HG03565 (cell line): ENCODE data around the gene PLA2G2F.
"Not testable (repeated sequence)": the region's sequence is repeated elsewhere in the genome, so short reads cannot be mapped to it uniquely, and the experiment has no call there.

ENCODE experiments used
- ATAC-seq: cut with Tn5 transposase; IDR thresholded peaks from one replicate; pipeline ENCODE4 v1.9.1; 2021; ENCODE audit warnings: mild to moderate bottlenecking, moderate library complexity; ENCODE audit not compliant: unreplicated experiment

PLA2G2F gene

GRCh38 chr1:20112279-20113000 lies 26.7 kb upstream of the PLA2G2F start:
- no peak for ATAC-seq

- ATAC-seq = no peak
Observed at GRCh38 chr1:20114021-20114648, 25.0 kb upstream of the PLA2G2F start.

GRCh38 chr1:20115479-20115878 lies 23.6 kb upstream of the PLA2G2F start:
- ATAC-seq = no peak

- ATAC-seq = no peak
Observed at GRCh38 chr1:20115916-20116315, 23.2 kb upstream of the PLA2G2F start.

- no peak for ATAC-seq
Observed at GRCh38 chr1:20117236-20117635, 21.9 kb upstream of the PLA2G2F start.

GRCh38 chr1:20119347-20119746 lies 19.8 kb upstream of the PLA2G2F start, which contains the start of gene PLA2G2D:
Gene PLA2G2D, minus strand, starts transcription at chr1:20119536. Its CDS starts 38 bp downstream, at chr1:20119498.
- ATAC-seq = no peak

- no peak for ATAC-seq
Observed at GRCh38 chr1:20120796-20121195, 18.3 kb upstream of the PLA2G2F start.

GRCh38 chr1:20123722-20124455 lies 15.2 kb upstream of the PLA2G2F start:
- no peak for ATAC-seq

GRCh38 chr1:20124456-20125057 lies 14.6 kb upstream of the PLA2G2F start:
- ATAC-seq = no peak

- ATAC-seq = no peak
Observed at GRCh38 chr1:20125100-20125499, 14.0 kb upstream of the PLA2G2F start.

- peak; percentile 53 for ATAC-seq
Observed at GRCh38 chr1:20126041-20126805, 12.9 kb upstream of the PLA2G2F start.

GRCh38 chr1:20126806-20127440 lies 12.2 kb upstream of the PLA2G2F start:
- ATAC-seq = no peak

- not testable (repeated sequence) for ATAC-seq
Observed at GRCh38 chr1:20130518-20130917, 8.6 kb upstream of the PLA2G2F start.

- ATAC-seq = no peak
Observed at GRCh38 chr1:20134995-20135394, 4.1 kb upstream of the PLA2G2F start.

- ATAC-seq = no peak
Observed at GRCh38 chr1:20136249-20136648, 2.9 kb upstream of the PLA2G2F start.

GRCh38 chr1:20137055-20137454 lies 2.1 kb upstream of the PLA2G2F start:
- no peak for ATAC-seq

GRCh38 chr1:20137604-20138003 lies 1.5 kb upstream of the PLA2G2F start:
- ATAC-seq = no peak

GRCh38 chr1:20138346-20138745 lies 777 bp upstream of the PLA2G2F start:
- ATAC-seq = no peak

- ATAC-seq = no peak
Observed at GRCh38 chr1:20139776-20140612, 871 bp downstream of the PLA2G2F start.
